T-helper 2 cell (primary cell): ENCODE results near the gene ARID3C.
"Not testable (repeated sequence)": the region's sequence is repeated elsewhere in the genome, so short reads cannot be mapped to it uniquely, and the experiment has no call there.

Experiments
- DNase-seq, 5 experiments: peaks; one replicate each; pipeline versions ENCODE4 v3.0.0 to v3.0.0-alpha.2; 2012 to 2022

The ARID3C gene

DNA sequence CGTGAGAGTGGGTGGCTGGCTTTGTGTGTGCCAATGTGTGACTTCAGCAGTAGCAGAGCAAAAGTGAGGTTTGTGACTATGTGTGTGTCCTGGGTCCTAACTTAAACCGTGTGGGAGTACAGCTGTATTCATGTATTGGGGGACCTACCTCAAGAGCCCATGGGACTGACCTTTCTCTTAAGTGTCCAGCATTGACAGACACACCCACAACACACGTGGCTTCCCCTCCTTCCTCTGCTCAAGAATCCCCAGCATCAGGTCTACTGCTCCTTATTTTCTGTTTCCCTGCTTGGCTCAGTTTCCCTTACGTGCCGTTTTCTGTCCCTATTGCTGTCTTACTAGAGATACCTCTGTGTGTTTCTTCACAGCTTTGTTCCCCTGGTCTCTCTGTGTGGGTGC lies 23.7 kb upstream of the ARID3C start:
- DNase-seq = no peak

GRCh38 chr9:34651876-34652601 lies 23.2 kb upstream of the ARID3C start, which contains the start of gene IL11RA:
Gene IL11RA, plus strand, starts transcription at chr9:34652185. Its CDS starts 3,033 bp downstream, at chr9:34655218.
- peak in 2 of 5 experiments; percentile 44 to 79 for DNase-seq

DNA sequence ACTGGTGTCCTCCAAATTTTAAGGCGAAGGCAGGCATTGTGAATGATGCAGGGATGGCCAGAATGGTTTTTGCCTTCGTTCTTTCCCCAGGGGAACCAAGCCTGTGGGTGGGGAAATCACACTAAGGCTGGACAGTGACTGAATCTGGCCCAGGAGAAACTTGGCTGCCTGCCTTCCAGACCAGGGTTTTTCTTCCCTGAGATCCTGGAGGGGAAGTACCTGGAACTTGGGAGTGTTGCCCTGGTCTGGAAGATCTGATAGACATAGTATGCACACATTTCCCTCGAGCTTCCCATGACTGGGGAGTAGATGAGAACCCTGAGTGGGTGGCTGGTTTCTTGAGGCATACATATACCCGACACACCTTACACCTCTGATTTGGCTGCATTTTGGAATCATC lies 22.5 kb upstream of the ARID3C start:
- no peak for DNase-seq

DNA sequence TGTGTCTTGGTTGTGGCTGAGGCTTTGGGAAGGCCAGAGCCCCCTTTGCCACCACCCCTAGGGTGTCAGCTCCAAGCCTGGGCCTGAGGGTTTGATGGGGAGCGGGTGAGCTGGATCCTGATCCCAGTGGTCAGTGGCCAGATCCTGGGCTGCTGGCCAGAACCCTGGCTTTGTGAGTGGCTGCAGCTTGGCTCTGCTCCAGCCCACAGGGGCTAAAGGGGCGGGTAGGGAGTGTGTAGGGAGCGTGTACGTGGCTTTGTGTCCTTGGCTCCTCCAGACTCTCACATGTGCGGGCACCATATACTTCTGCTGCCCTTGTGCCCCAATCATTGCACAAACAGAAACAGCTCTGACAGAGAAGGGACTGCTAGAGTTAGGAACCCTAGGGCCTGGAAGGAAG lies 21.9 kb upstream of the ARID3C start:
- DNase-seq = no peak

DNA sequence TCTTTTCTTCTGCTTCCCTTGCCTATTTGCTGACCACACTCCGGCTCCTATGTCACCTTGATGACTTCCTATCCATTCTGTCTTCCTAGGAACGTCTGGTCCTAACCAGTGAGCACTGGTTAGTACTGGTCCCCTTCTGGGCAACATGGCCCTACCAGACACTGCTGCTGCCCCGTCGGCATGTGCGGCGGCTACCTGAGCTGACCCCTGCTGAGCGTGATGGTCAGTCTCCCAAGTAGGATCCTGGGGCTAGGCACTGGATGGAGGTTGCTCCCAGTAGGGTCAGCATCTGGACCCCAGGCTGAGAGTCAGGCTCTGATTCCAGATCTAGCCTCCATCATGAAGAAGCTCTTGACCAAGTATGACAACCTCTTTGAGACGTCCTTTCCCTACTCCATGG lies 19.8 kb upstream of the ARID3C start:
- DNase-seq = no peak

GRCh38 chr9:34647651-34648050 lies 18.8 kb upstream of the ARID3C start:
- peak in 1 of 5 experiments; percentile 72 for DNase-seq

GRCh38 chr9:34647084-34647403 lies 18.2 kb upstream of the ARID3C start:
- no peak for DNase-seq

DNA sequence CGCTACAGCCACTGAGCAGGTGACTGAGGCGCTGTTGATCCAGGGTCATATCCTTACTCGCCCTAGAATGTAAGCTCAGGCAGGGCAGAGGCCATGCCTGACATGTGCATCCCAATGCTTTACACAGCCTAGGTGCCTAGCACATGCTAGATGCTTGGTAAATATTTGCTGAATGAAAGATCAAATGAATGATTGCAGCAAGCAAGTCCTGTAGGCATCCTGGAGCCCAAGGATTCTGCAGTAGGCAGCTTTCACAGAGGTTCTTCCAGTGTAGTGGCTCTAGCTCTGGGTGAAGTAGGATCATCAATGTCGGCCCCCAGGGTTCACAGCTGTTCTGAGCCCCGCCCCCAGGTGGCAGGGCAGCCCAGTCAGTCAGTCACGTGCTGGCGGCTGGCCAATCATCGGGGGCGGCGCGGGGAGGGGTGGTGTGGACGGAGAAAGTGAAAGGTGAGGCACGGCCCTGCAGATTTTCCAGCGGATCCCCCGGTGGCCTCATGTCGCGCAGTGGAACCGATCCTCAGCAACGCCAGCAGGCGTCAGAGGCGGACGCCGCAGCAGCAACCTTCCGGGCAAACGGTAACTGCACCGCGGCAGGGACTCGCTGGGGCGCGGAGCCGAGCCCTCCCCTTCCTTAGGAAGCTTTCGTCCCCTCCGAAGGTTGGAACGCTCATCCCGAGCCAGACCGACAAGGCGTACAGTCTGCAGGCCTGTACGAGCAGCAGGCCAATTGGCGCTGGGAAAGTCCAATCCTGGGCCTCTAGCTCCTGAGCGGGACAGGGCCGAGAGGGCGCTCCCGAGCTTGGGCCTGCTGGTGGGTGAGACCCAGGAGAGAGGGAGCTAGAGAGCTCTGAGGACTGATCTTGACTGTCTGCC lies 17.6 kb upstream of the ARID3C start, which contains the start of gene GALT:
GALT (plus strand) TSS at position 465 of the 873 bp plus-strand sequence; CDS start at position 495, 30 bp downstream.
- DNase-seq = peak; percentile 84 to 96 (median 94)

GRCh38 chr9:34644766-34645314 lies 16.0 kb upstream of the ARID3C start:
- DNase-seq = no peak

DNA sequence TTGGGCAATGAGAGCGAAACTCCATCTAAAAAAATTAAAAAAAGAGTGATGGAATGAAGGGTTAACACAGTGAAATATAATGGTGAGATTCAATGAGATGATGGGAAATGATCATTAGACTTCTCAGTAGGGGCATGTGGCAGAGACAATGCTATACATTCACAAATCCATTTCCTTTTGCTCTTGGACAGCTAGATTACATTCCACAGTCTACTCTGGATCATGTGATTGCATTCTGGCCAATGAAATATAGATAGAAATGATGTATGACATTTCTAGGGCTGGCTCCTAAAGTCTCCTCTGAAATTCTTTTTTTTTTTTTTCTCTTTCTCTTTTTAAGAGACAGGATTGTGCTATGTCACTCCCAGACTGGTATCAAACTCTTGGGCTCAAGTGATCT lies 13.8 kb upstream of the ARID3C start:
- DNase-seq = no peak

GRCh38 chr9:34639322-34639721 lies 10.5 kb upstream of the ARID3C start:
- DNase-seq = not testable (repeated sequence)

- DNase-seq = no peak
Measured at GRCh38 chr9:34638138-34638445, 9.2 kb upstream of the ARID3C start.

DNA sequence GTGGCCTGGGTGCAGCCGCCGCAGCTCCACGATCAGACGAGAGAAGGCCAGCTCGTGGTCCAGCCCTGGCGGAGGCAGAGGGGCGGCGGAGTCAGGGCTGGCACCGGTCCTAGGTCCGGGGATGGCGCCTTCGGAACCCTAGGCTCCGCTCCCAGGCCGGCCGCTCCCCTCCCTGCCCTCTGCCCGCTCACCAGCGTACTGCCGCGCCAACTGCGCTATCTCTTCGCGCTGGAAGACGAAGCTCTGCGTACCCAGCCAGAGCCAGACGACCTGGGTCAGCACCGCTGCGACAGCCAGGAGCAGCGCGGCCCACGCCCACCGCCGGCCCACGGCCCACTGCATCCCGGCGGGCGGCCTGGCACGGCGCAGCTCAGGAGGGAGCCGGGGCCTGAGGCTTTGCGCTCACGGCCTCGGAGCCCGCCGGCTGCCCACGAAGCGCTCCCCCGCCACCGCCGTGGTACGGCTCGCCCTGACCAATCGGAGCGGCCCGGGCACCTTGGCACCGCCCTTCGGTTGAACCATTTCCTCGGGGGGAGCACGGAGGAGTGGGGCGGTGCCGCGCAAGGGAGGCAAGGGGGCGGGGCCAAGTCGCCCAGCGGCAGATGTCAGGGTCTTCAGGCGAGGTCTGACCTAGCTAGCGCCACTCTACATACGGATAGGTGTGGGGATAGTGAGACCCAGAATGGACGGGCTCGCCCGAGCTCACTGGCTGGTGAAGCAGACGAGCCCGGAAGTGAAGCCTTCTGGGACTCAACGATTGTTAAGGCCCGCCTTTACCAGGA lies 8.7 kb upstream of the ARID3C start, which contains the start of gene SIGMAR1:
SIGMAR1 (minus strand) TSS at position 432 of the 782 bp plus-strand sequence; CDS start at position 342, 90 bp downstream.
- DNase-seq = peak; percentile 84 to 96 (median 90)

DNA sequence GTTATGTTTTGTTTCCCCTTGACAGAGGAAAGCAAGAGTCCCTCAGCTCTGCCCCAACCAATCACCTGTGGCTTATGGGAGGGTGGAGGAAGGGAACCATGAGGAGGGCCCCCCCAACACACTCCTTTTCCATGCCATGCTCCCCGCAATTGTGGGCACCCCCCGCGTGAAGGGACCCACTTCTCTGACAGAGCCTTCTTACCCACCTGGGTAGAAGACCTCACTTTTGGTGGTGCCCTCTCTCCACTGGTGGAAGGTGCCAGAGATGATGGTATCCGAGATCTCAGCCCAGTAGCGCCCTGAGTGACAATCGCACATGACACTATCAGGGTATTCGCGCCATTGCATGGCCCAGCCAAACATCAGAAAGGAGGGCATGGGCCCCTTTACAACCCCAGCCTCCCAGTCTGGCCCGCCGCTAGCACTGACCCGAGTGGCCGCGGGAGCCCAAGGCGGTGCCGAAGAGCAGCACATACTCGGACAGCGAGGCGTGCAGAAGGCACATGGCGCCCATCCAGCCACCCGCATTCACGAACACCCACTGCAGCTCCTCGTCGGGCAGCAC lies 8.0 kb upstream of the ARID3C start:
- peak in 2 of 5 experiments; percentile 13 to 27 for DNase-seq

DNA sequence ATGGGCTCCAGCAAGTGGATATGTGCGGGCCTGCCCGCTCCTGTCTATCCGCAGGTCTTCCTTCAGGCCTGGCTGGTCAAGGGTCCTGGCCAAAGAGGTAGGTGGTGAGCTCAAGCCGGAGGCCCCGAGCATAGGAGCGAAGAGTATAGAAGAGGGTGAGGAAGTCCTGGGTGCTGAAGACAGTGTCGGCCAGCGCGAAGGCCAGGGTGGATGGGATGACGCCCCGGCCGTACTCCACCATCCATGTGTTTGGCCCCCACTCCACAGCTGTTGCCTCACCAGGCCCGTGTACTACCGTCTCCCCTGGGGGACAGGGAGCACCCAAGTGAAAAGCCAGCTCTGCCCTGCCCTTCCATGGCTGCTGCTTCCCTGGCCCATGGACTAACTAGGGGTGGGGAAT lies 6.7 kb upstream of the ARID3C start:
- no peak for DNase-seq

DNA sequence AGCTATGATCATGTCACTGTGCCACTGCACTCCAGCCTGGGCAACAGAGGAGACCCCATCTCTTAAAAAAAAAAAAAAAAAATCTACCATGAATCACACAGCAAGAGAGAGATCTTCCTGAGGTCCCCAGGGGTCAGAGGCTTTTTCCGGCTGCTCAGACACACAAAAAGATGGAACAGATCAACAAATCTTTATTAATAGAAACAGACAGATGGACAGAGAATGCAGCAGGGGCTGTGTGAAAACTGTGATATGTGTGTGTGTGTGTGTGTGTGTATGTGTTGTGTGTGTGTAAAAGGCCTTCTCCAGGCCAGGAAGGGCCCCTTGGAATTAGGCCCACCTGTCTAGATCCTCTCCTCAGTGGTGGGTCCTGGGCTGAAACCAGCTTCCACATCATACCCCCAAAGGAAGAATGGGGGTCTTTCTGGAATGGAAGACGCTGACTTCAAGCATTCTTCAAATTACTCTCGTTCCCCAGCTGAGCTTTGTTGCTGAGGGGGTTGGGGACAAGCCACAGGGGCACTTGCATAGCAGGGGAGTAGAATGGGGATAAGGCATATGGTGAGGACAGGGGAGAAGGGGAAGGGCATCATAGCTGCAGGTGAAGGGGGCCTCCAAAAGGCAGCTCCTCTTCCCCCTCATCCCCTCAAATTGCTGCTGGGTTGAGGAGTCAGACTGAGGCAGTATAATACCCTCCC lies 5.8 kb upstream of the ARID3C start:
- DNase-seq = no peak

- DNase-seq = peak; percentile 43 to 73 (median 63)
Measured at GRCh38 chr9:34633851-34634550, 5.1 kb upstream of the ARID3C start.

DNA sequence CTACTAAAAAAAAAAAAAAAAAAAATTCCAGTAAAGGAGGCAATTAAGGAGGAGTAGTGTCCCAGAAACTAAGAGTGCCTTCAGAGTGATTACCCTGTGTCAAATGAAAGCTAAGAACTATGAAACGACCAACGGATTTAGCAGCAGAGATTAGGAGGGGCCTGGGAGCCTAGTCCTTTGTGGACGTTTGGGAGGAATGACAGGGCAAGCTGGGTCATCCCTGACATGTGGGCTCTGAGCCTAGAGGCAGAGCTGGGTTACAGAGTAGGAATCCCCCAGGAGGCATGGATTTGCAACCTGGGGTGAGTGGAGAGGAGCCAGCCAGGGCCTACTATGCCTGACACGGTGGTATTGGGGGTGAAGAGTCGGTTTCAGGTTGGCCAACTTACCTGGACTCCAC lies 4.3 kb upstream of the ARID3C start:
- DNase-seq = no peak

DNA sequence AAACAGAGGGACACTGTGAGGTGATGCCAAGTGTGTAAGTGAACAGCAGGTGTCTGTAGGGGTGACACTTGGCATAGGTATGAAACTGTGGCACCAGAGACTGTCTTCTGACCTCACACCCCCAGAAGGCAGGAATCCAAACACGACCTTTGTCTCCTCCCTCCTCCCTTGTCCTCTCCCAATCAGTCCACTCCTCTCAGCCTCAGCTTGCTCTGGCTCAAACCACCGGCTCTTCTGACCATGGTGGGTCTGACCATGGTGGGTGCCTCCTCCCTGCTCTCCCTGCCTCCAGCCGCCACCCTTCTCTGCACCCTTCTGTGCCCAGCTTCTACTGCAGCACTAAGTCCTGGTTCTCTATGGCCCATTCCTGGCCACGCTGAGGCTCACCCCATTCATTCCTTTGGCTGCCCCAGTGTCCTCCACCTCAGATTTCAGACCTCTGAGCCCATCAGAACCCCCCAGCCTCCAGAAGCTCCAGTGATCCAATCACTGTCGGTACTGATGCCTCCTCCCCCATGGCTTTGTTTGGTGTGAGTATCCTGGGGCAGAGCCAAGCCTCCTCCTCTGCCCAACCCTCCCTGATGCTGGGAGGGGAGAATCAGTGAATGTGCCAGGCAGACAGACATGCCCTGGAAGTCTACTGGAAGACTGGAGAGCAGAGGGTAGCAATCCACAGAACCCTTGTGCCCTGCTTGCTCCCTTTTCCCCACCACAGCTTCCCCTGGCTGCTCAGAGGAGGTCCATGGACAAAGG lies 1.7 kb upstream of the ARID3C start:
- DNase-seq = no peak

DNA sequence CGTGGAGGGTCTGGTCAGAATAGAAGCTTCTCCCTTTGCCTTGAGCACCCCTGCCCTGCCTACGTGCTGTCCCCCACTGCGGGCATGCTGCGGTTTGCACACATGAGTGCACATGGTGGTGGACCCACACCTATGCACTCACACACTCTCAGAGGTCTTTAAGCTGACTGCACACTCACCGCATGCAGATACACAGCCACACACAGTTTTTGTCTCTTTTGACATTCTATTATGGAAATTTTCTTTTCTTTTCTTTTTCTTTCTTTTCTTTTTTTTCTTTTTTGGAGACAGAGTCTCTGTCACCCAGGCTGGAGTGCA lies 584 bp upstream of the ARID3C start:
- no peak for DNase-seq
